ACHN (cell line): ENCODE measurements around the gene VPS8.
"Not testable (repeated sequence)": the region's sequence is repeated elsewhere in the genome, so short reads cannot be mapped to it uniquely, and the experiment has no call there.

ENCODE experiments used
- DNase-seq: peaks from one replicate; pipeline ENCODE4 v3.0.0-alpha.2; 2015
- in situ Hi-C: cut with HindIII; loops from 2 replicates; pipeline ENCODE4 v1.10.0; 2017; ENCODE audit warnings: low sequenced_read_pairs, low pct_ligation_motif_present, low pct_unique_long_range_greater_than_20kb

Gene VPS8

DNA sequence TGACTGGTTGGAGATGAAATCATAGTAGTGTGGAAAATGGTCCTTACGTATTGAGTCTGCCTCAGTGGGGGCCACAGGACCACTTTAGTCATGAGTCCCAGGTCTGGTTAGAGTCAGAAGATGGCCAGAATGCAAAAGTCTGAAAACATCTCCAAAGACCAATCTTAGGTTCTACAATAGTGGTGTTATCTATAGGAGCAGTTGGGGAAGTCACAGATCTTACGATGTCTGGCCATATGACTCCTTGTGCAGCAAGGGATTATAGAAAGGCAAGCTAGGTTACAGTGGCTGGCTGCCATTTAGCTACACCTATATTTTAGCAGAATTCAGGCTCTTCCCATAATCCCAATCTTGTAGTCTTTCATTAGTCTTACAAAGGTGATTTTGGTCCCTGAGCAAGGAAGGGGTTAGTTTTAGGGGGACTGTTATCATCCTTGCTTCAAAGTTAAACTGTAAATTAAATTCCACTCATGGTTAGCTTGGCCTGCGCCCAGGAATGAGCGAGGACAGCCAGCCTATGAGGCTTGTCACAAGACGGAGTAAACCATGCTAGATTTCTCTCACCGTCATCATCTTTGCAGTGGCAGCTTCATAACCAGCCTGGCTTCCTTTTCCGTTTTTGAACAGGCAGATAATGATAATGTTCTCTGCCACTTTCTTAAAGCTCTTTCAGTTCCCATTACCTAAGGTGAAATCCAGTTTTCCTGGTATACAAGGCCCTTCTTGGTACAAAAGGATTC, 134.1 kb downstream of the VPS8 start:
- in situ Hi-C loops = no loop called here
- no peak for DNase-seq

- in situ Hi-C loops = no loop called here
- DNase-seq = no peak
Measured at GRCh38 chr3:184946917-184947316, 135.0 kb downstream of the VPS8 start.

- in situ Hi-C loops = no loop called here
- DNase-seq = no peak
Measured at GRCh38 chr3:184949251-184949965, 137.4 kb downstream of the VPS8 start.

GRCh38 chr3:184950816-184951215, 138.8 kb downstream of the VPS8 start:
- in situ Hi-C loops, DNase-seq: not testable (repeated sequence)

- no peak for DNase-seq
- in situ Hi-C loops = no loop called here
Measured at GRCh38 chr3:184952671-184953070, 140.7 kb downstream of the VPS8 start.

DNA sequence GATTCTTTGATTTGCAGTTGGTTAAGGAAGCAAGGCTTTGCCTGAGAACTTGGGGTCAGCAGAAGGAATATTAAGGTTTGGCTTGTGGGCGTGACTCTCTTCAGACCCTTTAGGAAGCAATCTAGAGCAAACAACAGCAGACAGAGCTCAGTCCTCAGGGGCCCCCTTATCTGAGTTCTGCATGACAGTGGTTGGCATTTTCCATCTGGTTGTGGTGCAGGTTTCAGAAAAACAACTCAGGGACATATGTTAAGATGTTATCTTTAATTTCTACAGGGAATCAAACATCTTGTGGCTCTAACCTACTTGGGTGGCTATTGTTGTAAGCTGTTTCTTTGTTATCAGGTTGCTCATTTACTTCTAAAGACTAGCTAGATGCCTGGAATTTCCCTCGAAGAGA, 141.4 kb downstream of the VPS8 start:
- in situ Hi-C loops = no loop called here
- DNase-seq = no peak

- in situ Hi-C loops = no loop called here
- DNase-seq = no peak
Measured at GRCh38 chr3:184954251-184954650, 142.3 kb downstream of the VPS8 start.

GRCh38 chr3:184954851-184955250, 142.9 kb downstream of the VPS8 start:
- DNase-seq, in situ Hi-C loops: not testable (repeated sequence)

GRCh38 chr3:184965639-184966430, 153.9 kb downstream of the VPS8 start:
- DNase-seq = no peak
- in situ Hi-C loops = no loop called here

- in situ Hi-C loops = no loop called here
- DNase-seq = no peak
Measured at GRCh38 chr3:184968115-184968514, 156.1 kb downstream of the VPS8 start.

DNA sequence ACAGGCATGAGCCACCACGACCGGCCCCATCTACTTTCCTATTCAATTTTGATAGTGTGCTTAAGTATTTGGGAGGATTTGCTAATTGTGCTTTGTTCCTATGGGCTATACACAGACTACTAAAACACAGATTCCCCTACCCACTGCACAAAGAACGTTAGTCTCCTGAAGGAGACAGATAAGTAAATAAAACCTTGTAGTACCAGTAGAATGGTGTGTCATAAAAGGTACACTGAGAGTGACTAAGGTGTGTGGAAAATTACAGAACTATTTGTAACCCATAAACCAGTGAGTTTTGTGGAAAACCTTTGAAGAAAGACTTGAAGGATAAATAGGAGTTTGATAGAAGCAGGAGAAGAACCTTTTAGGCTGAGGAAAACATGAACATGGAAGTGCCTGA, 158.2 kb downstream of the VPS8 start:
- in situ Hi-C loops = no loop called here
- no peak for DNase-seq

DNA sequence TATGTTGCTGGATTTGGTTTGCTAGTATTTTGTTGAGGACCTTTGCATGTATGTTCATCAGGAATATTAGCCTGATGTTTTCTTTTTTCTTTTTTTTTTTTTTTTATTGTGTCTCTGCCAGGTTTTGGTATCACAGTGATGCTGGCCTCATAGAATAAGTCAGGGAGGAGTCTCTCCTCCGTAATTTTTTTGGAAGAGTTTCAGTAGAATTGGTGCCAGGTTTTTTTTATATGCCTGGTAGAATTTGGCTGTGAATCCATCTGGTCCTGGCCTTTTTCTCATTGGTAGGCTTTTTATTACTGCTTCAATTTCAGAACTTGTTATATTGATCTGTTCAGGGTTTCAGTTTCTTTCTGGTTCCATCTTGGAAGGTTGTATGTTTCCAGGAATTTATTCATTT, 165.8 kb downstream of the VPS8 start:
- in situ Hi-C loops = no loop called here
- no peak for DNase-seq

DNA sequence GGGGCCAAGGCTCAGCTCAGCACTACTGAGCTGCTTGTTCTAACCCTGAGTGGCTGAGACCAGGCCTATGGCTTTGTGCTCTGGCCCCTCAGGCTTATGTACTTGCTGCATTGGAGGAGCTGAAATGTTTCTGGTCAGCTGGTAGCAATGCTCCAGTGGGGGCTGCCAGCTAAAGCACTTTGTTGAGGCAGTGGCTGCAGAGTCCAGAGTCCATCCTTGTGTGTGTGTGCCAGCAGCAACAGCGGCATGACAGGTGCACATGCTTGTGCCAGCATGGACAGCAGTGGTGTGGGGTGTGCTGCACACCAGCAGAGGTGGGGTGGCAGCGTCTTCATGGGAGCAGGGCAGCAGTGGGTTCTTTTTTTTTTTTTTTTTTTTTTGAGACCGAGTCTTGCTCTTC, 169.1 kb downstream of the VPS8 start:
- in situ Hi-C loops = no loop called here
- no peak for DNase-seq

DNA sequence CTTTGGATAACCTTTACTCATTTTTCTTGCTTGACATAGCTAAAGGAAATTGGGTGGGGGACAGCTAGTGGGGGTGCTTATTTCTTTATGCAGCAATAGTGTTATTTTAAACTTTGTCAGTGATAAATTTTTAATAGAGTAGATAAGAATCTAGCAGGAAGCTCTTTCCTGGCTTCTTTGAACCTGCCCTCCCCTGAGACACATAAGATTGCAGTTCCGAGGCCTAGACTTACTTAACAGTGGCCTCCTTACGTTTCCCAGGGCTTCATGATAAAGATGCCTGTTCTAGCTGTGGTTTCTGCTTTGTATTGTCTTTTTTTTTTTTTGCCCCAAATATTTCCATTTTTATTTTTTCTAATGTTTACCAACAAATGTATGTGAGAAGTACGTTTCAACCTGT, 170.1 kb downstream of the VPS8 start:
- no peak for DNase-seq
- in situ Hi-C loops = no loop called here

DNA sequence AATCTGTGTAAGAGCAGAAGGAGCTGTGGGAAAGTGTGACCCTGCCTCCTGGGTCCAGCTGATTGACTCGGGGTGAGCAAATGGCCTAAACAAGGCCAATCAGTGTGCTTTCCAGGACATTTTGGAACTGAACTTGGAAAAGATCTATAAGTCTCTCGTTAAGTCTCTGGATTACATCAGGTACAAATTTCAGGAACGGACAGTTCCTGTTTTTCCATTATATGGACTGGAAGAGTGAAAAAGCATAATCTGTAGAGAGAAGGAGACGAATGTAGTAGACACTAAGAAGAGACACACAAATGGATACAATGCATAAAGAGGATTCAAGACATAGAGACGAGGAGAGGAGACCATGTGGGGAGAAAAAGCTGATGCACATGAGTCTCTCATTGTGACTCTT, 173.6 kb downstream of the VPS8 start:
- DNase-seq = no peak
- in situ Hi-C loops = no loop called here

GRCh38 chr3:184986366-184986889, 174.5 kb downstream of the VPS8 start:
- no peak for DNase-seq
- in situ Hi-C loops = no loop called here

- in situ Hi-C loops = no loop called here
- no peak for DNase-seq
Measured at GRCh38 chr3:184993394-184993793, 181.4 kb downstream of the VPS8 start.

- DNase-seq, in situ Hi-C loops: not testable (repeated sequence)
Measured at GRCh38 chr3:185003876-185004275, 191.9 kb downstream of the VPS8 start.

DNA sequence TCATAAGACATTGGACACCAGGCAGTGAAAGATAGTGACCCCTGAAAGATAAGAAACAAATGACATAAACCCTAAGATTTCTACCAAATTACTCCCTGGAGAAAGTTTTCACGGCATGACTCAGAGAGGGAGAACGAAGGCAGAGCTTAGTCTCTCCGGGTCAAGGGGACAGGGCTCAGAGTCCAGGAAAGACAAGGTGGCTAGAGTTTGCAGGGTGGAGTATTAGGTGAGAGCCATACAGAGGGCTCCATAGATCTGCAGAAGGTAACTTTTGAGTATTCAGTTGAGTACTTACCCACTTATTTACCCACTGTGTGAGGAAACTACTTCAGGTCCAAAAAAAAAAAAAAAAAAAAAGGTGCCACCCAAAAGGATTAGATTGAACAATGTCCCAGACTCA, 197.7 kb downstream of the VPS8 start:
- no peak for DNase-seq
- in situ Hi-C loops = no loop called here
